ENCODE data around the gene SLC46A2.

DNA sequence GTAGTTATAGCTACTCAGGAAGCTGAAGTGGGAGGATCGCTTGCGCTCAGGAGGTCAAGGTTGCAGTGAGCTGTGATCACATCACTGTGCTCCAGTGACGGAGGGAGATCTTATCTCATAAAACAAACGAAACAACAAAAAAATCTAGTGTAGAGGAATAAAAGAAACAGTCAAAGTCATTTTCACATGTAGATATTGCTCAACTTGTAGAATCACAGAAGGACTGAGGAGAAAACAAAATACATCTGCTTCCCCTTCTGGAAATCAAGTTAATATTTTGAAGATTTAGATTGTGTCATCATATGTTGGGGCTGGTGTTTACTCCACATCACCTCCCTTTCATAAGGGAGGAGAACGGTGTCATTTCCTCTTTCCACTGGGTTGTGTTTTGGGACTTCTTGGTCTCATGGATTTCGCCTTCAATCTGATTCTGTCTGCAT, 8.2 kb upstream of the SLC46A2 start:
- TF ChIP-seq, protein P1, sequence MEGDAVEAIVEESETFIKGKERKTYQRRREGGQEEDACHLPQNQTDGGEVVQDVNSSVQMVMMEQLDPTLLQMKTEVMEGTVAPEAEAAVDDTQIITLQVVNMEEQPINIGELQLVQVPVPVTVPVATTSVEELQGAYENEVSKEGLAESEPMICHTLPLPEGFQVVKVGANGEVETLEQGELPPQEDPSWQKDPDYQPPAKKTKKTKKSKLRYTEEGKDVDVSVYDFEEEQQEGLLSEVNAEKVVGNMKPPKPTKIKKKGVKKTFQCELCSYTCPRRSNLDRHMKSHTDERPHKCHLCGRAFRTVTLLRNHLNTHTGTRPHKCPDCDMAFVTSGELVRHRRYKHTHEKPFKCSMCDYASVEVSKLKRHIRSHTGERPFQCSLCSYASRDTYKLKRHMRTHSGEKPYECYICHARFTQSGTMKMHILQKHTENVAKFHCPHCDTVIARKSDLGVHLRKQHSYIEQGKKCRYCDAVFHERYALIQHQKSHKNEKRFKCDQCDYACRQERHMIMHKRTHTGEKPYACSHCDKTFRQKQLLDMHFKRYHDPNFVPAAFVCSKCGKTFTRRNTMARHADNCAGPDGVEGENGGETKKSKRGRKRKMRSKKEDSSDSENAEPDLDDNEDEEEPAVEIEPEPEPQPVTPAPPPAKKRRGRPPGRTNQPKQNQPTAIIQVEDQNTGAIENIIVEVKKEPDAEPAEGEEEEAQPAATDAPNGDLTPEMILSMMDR (IDR thresholded peaks at IDR 0.05) = no peak
- TF ChIP-seq POLR2AphosphoS5 (IDR thresholded peaks at IDR 0.05; ENCODE audit: insufficient read depth in 1 of 2, low read depth in 1 of 2) (no peak), POLR2A (IDR thresholded peaks at IDR 0.05) (no peak)
